ENCODE data around the gene ADD3.

- TF ChIP-seq CTCF (CRISPR knock-in tag; IDR thresholded peaks at IDR 0.05) (no peak), MEF2D (CRISPR knock-in tag; IDR thresholded peaks at IDR 0.05) (no peak), ZBTB44 (CRISPR knock-in tag; IDR thresholded peaks at IDR 0.05) (no peak)
Measured at GRCh38 chr10:110141185-110141584, 133.4 kb downstream of the ADD3 start.

Measured in HepG2 (cell line).